Fibroblast of the aortic adventitia (primary cell): ENCODE results near the gene TMEM37. TPM values are rescaled to one million over a fixed set of nuclear protein-coding genes. Genes with fewer than 3 reads are reported as not detected.

Experiments used
- DNase-seq: peaks from one replicate; pipeline ENCODE4 v3.0.0-alpha.2; 2010; ENCODE audit warnings: low read depth
- H3K4me3 ChIP-seq: 2 replicates; pipeline ENCODE4 v1.5.1; 2011; ENCODE audit warnings: low read depth, mild to moderate bottlenecking, control low read depth, low read length, moderate library complexity
- total RNA-seq: library from RNA; depleted of rRNA; stranded (reverse); fragments of >200 nt; gene quantifications from 2 replicates; pipeline ENCODE4 v1.2.3, GENCODE V29; 2012; ENCODE audit warnings: low replicate concordance
- TF ChIP-seq, protein P1 (sequence below): IDR thresholded peaks from 2 replicates; pipeline ENCODE4 v1.5.1; 2011; ENCODE audit warnings: mild to moderate bottlenecking, low read length, control low read depth, inconsistent platforms; ENCODE audit not compliant: insufficient read depth

TMEM37 gene
- total RNA-seq, 1 donor = not detected

DNA sequence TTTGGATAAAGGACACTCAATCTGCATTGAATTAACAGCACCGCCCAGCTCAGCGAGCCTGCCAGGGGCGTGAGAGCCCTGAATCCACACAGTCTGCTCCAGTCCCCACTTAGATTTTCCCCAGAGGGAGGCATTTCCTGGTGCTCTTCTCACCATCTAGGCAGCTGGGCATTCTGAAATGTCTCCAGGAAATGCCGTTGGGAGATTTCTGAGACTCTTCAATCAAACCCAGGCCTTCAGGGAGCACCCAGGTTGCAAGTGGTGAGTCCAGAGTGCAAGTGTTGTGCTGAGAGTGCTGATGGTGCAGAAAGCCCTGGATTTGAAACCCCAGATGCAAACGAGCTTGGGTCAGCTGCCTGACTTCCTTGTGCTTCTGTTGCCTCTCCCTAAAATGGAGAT, 23.4 kb upstream of the TMEM37 start:
- no peak overlapping the region for H3K4me3 ChIP-seq
- TF ChIP-seq, protein P1, sequence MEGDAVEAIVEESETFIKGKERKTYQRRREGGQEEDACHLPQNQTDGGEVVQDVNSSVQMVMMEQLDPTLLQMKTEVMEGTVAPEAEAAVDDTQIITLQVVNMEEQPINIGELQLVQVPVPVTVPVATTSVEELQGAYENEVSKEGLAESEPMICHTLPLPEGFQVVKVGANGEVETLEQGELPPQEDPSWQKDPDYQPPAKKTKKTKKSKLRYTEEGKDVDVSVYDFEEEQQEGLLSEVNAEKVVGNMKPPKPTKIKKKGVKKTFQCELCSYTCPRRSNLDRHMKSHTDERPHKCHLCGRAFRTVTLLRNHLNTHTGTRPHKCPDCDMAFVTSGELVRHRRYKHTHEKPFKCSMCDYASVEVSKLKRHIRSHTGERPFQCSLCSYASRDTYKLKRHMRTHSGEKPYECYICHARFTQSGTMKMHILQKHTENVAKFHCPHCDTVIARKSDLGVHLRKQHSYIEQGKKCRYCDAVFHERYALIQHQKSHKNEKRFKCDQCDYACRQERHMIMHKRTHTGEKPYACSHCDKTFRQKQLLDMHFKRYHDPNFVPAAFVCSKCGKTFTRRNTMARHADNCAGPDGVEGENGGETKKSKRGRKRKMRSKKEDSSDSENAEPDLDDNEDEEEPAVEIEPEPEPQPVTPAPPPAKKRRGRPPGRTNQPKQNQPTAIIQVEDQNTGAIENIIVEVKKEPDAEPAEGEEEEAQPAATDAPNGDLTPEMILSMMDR = no peak
- DNase-seq = no peak

DNA sequence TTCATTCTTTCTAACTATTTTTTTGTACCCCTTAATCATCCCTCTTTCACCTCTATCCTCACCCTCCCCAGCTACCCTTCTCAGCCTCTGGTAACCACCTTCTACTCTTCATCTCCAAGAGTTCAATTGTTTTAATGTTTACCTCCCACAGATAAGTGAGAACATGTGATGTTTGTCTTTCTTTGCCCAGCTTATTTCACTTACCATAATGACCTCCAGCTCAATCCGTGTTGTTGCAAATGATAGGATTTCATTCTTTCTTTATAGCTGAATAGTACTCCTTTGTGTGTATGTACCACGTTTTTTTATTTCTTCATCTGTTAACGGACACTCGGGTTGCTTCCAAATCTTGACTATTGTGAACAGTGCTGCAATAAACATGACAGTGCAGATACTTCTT, 22.1 kb upstream of the TMEM37 start:
- TF ChIP-seq, protein P1 = no peak

DNA sequence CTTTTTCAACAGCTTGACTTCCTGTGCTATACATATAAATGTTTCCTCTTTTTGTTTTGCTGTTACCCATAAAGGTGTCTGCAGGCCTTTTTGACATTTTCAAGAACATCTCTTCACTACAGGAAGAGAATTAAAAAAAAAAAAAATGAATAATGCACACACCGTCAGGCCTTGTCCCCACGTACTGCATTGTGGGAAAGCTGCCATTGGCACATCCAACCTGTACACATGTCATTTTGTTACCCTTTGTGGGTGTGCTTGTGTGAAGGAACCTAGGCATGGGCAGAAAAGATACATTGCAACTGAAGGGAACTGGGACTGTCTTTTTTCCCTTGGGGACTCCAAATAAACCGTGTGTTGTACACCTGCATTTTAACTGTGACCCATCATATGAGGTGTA, 16.8 kb upstream of the TMEM37 start:
- no peak for DNase-seq
- TF ChIP-seq, protein P1 = no peak

More for the DNA sequence above, 22.1 kb upstream of the TMEM37 start:
- DNase-seq = no peak
- H3K4me3 ChIP-seq = no peak overlapping the region

DNA sequence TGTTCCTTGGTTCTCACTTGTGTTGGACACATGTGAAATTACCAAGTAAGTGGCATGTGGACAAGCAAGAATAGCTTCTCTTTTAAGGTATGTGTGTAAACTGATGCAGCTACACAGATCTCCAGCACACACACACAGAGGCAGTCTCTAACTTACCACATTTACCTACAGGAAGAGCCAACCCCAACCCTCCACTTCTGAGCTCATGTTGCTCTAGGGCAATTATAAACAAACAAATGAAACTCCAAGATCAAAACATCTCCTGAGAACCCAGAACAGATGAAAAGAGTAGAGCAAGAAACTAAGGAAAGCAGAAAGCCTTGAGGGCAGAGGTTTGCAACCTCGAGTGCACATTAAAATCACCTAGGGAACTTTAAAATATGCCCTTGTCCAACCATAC, 16.0 kb upstream of the TMEM37 start:
- DNase-seq = no peak
- TF ChIP-seq, protein P1 = no peak
- H3K4me3 ChIP-seq = no peak overlapping the region

More for the DNA sequence above, 16.8 kb upstream of the TMEM37 start:
- H3K4me3 ChIP-seq = no peak overlapping the region

DNA sequence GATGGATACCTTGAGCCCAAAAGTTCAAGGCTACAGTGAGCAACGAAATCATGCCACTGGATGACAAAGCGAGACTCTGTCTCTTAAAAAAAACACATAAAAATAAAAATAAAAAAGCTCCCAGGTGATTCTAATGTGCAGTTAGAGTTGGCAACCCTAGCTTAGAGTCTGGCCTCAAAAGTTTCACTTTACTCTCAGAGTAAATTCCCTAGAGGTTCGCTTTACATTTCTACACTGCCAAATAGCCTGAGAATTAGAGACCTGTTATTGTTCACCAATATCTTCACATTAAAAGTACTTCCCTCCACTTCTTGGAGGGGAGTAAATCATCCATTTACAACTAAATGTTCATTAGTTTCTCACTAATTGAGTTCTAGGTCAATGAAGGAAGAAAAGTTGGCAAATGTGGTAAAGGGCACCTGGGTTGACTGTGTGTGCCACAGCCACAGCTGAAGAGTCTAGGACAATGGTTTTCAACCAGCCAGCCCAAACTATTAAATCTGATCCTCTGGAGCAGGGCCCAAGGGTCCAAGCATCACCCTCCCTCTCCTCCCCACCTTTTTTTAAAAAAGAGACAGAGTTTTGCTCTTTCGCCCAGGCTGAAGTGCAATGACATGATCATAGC, 15.2 kb upstream of the TMEM37 start:
- TF ChIP-seq, protein P1 = no peak
- no peak for DNase-seq
- no peak overlapping the region for H3K4me3 ChIP-seq

DNA sequence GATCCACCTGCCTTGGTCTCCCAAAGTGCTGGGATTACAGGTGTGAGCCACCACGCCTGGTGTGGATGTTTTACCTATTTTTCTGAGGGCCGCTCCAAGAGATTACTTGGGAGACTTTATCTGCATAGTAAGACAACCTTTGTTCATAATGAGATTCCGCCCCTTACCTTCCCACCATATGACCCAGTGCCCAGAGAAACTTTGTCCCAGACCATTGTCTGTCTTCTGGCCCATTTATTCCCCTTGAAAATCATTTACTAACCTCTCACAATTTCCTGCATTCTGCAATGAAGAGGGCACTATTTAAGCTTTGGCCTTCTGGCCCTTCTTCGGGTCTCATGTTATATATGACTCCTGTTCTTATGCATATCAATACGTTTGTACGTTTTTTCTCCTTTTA, 13.7 kb upstream of the TMEM37 start:
- no peak for DNase-seq
- TF ChIP-seq, protein P1 = no peak
- no peak overlapping the region for H3K4me3 ChIP-seq

DNA sequence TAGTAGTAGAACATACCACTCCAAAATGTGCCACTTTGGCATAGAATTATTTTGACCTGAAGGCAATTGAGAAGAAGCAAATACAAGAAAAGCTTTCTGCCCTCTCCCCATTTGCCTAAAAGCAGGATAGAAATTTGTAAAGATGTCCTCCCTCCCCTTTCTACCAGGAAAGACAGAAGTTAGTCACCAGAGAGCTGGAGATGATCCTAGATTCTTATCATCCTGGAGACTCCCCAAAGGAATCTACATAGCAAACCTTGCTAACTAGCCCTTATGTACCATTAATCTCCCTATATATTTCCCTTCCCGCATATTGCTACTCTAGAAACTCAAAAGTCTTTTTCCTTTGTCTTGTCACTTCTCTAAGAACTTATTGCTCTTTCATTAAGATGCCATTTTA, 12.6 kb upstream of the TMEM37 start:
- no peak overlapping the region for H3K4me3 ChIP-seq
- TF ChIP-seq, protein P1 = no peak
- DNase-seq = peak; percentile 4
